MCF 10A (cell line): ENCODE results near the gene COL6A1. TPM values are rescaled to one million over a fixed set of nuclear protein-coding genes. Genes with fewer than 3 reads are reported as not detected.

ENCODE experiments used
- BruUV-seq: library from RNA; stranded (reverse); fragments of 400-500 nt; replicated peaks from 2 replicates; lab custom pipeline; 2021; lab: Mats Ljungman, UMichigan
- CTCF ChIA-PET: fragments of 300-600 bp; sonication (Branson Sonifier 250); formaldehyde crosslinking; extraction: SDS; loops from one replicate; lab custom pipeline; 2021; ENCODE audit warnings: antibody characterized with exemption, inconsistent platforms; lab: Yijun Ruan, JAX
- POLR2A ChIA-PET: fragments of 300-600, 350-650 bp; sonication (Branson Sonifier 250); formaldehyde crosslinking; extraction: SDS; loops from one replicate; lab custom pipeline; 2020; ENCODE audit warnings: antibody characterized with exemption, inconsistent platforms; lab: Yijun Ruan, JAX
- DNase-seq: peaks from one replicate; pipeline ENCODE4 v3.0.0-alpha.2; 2018; ENCODE audit not compliant: unreplicated experiment
- H3K27ac Mint-ChIP-seq: one replicate; pipeline ENCODE4 v1.8.0; 2022; ENCODE audit warnings: mild to moderate bottlenecking, low read depth, mixed read lengths; ENCODE audit not compliant: unreplicated experiment
- H3K27me3 Mint-ChIP-seq: one replicate; pipeline ENCODE4 v1.8.0; 2022; ENCODE audit warnings: mixed read lengths; ENCODE audit not compliant: insufficient read depth, unreplicated experiment
- H3K36me3 Mint-ChIP-seq: one replicate; pipeline ENCODE4 v1.8.0; 2022; ENCODE audit warnings: mild to moderate bottlenecking, moderate library complexity, mixed read lengths; ENCODE audit not compliant: insufficient read depth, unreplicated experiment
- H3K4me1 Mint-ChIP-seq: one replicate; pipeline ENCODE4 v1.8.0; 2022; ENCODE audit warnings: mixed read lengths; ENCODE audit not compliant: insufficient read depth, unreplicated experiment
- H3K4me3 Mint-ChIP-seq: one replicate; pipeline ENCODE4 v1.8.0; 2022; ENCODE audit warnings: mild to moderate bottlenecking, moderate library complexity, mixed read lengths; ENCODE audit not compliant: unreplicated experiment
- H3K9me3 Mint-ChIP-seq: one replicate; pipeline ENCODE4 v1.8.0; 2022; ENCODE audit warnings: mixed read lengths; ENCODE audit not compliant: unreplicated experiment
- intact Hi-C: fragments of 100-400 bp; cut with micrococcal nuclease; formaldehyde crosslinking; loops from 2 replicates; pipeline ENCODE4 v1.14.1; 2022
- total RNA-seq: library from RNA; stranded (reverse); gene quantifications from 2 replicates; pipeline ENCODE4 v1.2.3, GENCODE V29; 2022
- TF ChIP-seq, protein P1 (sequence below): fragments of 200-600 bp; IDR thresholded peaks from one replicate; pipeline ENCODE4 v1.8.0; 2022; ENCODE audit warnings: antibody characterized with exemption, mild to moderate bottlenecking; ENCODE audit not compliant: unreplicated experiment

COL6A1 gene
- total RNA-seq, 1 experiment from 2014 or later: 3.2 TPM

DNA sequence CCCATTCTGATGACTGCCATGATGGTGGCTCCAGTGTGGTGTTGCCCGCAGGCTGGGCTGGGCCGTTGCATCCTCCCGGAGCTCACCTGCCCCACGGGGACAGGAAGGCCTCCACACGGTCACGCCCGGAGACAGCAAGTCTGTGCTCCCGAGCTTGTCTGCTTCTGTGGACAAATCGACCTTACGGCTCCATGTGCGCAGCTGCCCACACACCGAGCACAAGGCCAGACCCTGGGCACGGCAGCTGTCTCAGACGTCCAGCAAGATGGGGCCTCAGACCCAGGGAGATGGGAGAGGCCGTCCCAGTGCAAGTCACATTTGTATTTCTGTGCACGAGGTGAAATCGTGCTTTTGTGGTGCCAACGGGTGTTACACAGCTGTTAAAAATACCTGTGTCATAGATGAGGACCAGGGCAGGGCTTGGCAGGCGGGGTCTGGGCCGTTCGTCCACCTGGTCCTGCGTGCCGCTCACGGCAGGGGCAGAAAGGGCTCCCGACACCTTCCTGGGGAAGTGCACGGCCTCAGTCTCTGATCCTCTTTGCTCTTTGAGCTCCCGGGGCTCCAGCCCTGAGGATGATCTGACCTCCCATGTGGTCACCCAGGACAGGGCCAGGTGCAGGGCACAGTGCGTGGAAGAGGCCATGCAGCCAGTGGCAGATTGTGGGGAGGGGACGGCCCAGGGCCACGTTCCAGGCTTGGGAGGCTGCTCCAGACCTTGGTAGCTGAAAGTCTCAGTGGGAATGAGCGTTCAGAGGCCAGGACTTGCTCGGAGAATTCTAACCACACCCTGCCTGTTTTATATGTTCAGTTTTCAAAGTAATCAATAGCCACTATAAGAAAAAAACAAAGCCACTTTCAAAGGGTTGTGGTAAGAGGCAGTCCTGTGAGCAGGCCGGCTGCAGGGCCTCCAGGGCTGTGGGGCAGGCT is 13.5 kb downstream of the COL6A1 start:
- ChIA-PET CTCF (no interaction called here), POLR2A (no interaction called here)
- BruUV-seq: no TSS peak
- no peaks in the 10 kb centered on the region for H3K9me3 Mint-ChIP-seq
- H3K4me1 Mint-ChIP-seq: no peaks in the 10 kb centered on the region
- H3K27ac Mint-ChIP-seq: no peak overlapping the region
- H3K4me3 Mint-ChIP-seq: no peak overlapping the region
- peaks cover 6% of the 10 kb centered on the region for H3K36me3 Mint-ChIP-seq
- DNase-seq: no peak
- TF ChIP-seq, protein P1, sequence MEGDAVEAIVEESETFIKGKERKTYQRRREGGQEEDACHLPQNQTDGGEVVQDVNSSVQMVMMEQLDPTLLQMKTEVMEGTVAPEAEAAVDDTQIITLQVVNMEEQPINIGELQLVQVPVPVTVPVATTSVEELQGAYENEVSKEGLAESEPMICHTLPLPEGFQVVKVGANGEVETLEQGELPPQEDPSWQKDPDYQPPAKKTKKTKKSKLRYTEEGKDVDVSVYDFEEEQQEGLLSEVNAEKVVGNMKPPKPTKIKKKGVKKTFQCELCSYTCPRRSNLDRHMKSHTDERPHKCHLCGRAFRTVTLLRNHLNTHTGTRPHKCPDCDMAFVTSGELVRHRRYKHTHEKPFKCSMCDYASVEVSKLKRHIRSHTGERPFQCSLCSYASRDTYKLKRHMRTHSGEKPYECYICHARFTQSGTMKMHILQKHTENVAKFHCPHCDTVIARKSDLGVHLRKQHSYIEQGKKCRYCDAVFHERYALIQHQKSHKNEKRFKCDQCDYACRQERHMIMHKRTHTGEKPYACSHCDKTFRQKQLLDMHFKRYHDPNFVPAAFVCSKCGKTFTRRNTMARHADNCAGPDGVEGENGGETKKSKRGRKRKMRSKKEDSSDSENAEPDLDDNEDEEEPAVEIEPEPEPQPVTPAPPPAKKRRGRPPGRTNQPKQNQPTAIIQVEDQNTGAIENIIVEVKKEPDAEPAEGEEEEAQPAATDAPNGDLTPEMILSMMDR: no peak
- intact Hi-C loops: no loop called here
- no peaks in the 10 kb centered on the region for H3K27me3 Mint-ChIP-seq

GRCh38 chr21:45995686-45996179 is 14.2 kb downstream of the COL6A1 start:
- BruUV-seq: no TSS peak

GRCh38 chr21:45996311-45997204 is 15.0 kb downstream of the COL6A1 start:
- ChIA-PET POLR2A (no interaction called here), CTCF (interaction anchor here (0.6 kb wide), 1 partner anchor 114 kb away, joined by 3 read pairs; no protein-coding TSS in a partner anchor)
- no peak overlapping the region for H3K27ac Mint-ChIP-seq
- H3K27me3 Mint-ChIP-seq: no peaks in the 10 kb centered on the region
- H3K4me1 Mint-ChIP-seq: no peaks in the 10 kb centered on the region
- peaks cover 6% of the 10 kb centered on the region for H3K36me3 Mint-ChIP-seq
- TF ChIP-seq, protein P1: no peak
- no peak for DNase-seq
- intact Hi-C loops: no loop called here
- BruUV-seq: no TSS peak
- H3K9me3 Mint-ChIP-seq: no peaks in the 10 kb centered on the region
- no peak overlapping the region for H3K4me3 Mint-ChIP-seq

More at GRCh38 chr21:45995686-45996179, 14.2 kb downstream of the COL6A1 start:
- intact Hi-C loops: no loop called here
- no peak overlapping the region for H3K27ac Mint-ChIP-seq
- no peaks in the 10 kb centered on the region for H3K27me3 Mint-ChIP-seq
- no peak overlapping the region for H3K4me3 Mint-ChIP-seq
- peaks cover 6% of the 10 kb centered on the region for H3K36me3 Mint-ChIP-seq
- H3K9me3 Mint-ChIP-seq: no peaks in the 10 kb centered on the region
- TF ChIP-seq, protein P1: no peak
- peak; percentile 29 for DNase-seq
- CTCF ChIA-PET: no interaction called here
- POLR2A ChIA-PET: no interaction called here
- no peaks in the 10 kb centered on the region for H3K4me1 Mint-ChIP-seq

GRCh38 chr21:45997205-45997494 is 15.6 kb downstream of the COL6A1 start:
- intact Hi-C loops: no loop called here
- ChIA-PET CTCF (no interaction called here), POLR2A (no interaction called here)
- no peak overlapping the region for H3K4me3 Mint-ChIP-seq
- H3K27me3 Mint-ChIP-seq: no peaks in the 10 kb centered on the region
- no peak overlapping the region for H3K27ac Mint-ChIP-seq
- no peaks in the 10 kb centered on the region for H3K4me1 Mint-ChIP-seq
- H3K36me3 Mint-ChIP-seq: peaks cover 6% of the 10 kb centered on the region
- DNase-seq: no peak
- no peaks in the 10 kb centered on the region for H3K9me3 Mint-ChIP-seq
- TF ChIP-seq, protein P1: no peak
- no TSS peak for BruUV-seq
